ENCODE data around the gene PPP1R13B.

The PPP1R13B gene

GRCh38 chr14:103709814-103710213 lies 137.6 kb downstream of the PPP1R13B start:
- no peak for DNase-seq

- no peak for DNase-seq
These were observed 138.6 kb downstream of the PPP1R13B start for GRCh38 chr14:103708750-103709187.

- DNase-seq: no peak
These were observed 139.8 kb downstream of the PPP1R13B start for GRCh38 chr14:103707329-103708263.

- no peak for DNase-seq
These were observed 140.6 kb downstream of the PPP1R13B start for GRCh38 chr14:103706551-103707328.

- no peak for DNase-seq
These were observed 141.7 kb downstream of the PPP1R13B start for GRCh38 chr14:103705504-103706284.

- DNase-seq: no peak
These were observed 142.3 kb downstream of the PPP1R13B start for GRCh38 chr14:103705118-103705503.

- DNase-seq: no peak
These were observed 142.7 kb downstream of the PPP1R13B start for GRCh38 chr14:103704708-103705107.

- no peak for DNase-seq
These were observed 143.7 kb downstream of the PPP1R13B start for GRCh38 chr14:103703433-103704385.

GRCh38 chr14:103702497-103703432 lies 144.6 kb downstream of the PPP1R13B start:
- no peak for DNase-seq

- DNase-seq: no peak
These were observed 145.3 kb downstream of the PPP1R13B start for GRCh38 chr14:103702095-103702494.

GRCh38 chr14:103700753-103701490 lies 146.5 kb downstream of the PPP1R13B start:
- no peak for DNase-seq

- DNase-seq: no peak
These were observed 147.2 kb downstream of the PPP1R13B start for GRCh38 chr14:103699901-103700752.

- no peak for DNase-seq
These were observed 148.1 kb downstream of the PPP1R13B start for GRCh38 chr14:103699261-103699661.

- DNase-seq: no peak
These were observed 148.8 kb downstream of the PPP1R13B start for GRCh38 chr14:103698380-103699260.

GRCh38 chr14:103697603-103698379 lies 149.6 kb downstream of the PPP1R13B start:
- no peak for DNase-seq

- DNase-seq: no peak
These were observed 150.2 kb downstream of the PPP1R13B start for GRCh38 chr14:103697206-103697602.
